ENCODE results near the gene STX12. TPM values are rescaled to one million over a fixed set of nuclear protein-coding genes. Genes with fewer than 3 reads are reported as not detected.

Gene STX12
- 69.4 and 81.2 TPM in 2 replicates for total RNA-seq

DNA sequence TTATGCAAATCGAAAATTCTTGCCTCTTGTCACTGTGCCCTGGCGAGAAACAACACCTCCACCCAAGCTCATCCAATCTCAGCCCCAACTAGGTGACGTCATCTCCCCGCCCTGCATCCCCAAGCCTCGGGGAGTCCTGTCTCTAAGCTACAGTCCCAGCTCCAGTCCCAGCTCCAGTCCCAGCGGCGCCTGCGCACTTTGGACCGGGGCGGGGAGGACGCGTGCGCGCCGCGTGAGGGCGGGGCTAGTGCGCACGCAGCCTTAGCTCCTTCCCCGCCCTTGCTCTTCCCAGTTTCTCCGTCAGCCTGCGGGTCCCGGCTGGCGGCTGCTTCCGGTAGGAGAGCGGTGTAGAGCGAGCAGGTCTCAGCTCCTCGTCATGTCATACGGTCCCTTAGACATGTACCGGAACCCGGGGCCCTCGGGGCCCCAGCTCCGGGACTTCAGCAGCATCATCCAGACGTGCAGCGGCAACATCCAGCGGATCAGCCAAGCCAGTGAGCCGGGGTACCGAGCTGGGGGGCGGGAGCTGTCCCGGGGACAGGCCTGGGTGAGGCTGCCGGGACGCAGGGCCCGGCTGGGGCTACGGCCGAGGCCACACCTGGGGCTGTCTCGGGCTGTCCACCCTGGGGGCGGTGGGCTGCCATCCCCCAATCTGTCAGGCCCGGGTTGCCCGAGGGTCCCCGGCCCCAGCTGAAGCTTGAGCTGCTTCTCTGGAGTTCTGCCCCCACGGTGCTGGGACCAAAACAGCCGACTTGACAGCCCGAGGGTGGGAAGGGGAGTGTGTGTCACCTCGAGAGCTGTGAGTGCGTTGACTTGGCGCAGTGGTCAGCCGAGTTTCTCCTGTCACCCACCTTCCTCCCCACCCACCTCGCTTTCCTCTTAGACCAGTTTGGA lies at the start of gene STX12:
STX12 (plus strand) TSS at position 288 of the 894 bp plus-strand sequence; CDS start at position 377, 89 bp downstream.

DNA sequence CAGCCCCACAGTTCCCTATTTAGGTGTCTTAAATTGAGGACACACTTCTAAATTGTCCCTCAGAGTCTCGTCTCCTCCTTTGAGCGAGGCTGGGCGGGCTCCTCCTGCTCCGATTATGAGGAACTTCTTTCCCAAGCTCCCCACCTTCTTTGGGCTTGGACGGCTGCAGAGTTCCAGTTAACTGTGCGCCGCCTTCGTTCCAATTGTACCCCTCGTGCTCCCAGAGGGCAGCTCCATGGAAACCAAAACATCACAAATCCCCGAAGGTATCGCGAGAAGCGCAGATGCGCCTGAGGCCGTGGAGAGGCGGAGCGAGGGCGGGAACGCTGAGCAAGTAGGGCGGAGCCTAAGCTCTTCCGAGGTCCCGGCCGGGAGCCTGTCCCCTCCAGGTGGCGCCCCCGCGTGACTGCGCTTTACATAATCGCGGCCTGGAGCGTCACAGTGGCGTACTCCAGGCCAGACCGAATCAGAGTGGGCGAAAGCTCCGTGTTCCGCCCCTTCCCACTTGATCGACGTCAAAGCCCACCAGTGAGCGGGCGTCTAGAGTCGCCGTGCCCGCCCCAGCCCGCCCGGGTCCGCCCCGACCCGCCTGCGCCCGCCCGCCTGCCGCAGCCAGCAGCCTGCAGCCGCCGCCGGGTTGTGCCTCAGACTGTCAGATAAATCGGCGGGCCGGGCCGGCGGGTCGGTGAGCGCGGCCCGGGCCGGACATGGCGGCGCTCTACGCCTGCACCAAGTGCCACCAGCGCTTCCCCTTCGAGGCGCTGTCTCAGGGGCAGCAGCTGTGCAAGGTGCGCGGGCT lies 47.4 kb upstream of the STX12 start, which contains the start of gene FAM76A:
FAM76A (plus strand) TSS at position 588 of the 799 bp plus-strand sequence; CDS start at position 708, 120 bp downstream.

DNA sequence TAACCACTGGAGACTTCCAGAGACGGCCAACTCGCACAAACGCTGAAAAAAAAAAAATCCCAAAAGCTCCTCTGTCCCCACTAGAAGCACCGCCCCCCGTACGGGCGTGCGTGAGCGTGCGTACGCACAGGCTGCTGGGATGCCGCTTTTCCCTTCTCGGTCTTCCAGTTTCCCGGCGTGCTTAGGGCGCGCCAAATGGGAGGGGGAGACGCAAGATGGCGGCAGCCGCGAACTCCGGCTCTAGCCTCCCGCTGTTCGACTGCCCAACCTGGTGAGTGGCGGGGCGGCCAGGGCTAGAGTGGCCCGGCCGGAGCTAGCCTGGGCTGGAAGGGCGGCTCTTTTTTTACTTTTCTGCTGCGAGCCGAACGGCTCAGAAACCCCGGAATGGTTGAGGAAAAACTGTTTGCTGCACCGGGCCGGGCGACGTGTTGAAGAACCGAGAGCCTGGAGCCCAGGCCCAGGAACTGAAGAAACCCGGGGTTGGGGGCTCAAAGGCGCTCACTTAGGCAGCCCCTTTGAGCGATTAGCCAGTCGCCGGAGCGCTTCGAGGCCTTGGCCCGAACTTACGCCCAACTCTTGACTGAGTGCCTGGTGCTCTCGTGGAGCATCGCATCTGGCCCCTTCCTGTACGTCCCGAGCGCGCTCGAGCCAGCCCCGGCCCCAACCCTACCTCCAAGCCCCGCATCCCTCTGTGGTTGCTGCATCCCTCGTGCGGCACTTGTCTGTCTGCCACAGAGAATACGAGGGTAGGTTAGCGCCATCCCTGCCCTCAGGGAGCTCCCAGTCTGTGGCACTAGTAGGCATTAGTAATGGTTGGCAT lies 57.8 kb downstream of the STX12 start, which contains the start of gene PPP1R8:
PPP1R8 (plus strand) TSS at position 162 of the 820 bp plus-strand sequence; CDS start at position 216, 54 bp downstream.

DNA sequence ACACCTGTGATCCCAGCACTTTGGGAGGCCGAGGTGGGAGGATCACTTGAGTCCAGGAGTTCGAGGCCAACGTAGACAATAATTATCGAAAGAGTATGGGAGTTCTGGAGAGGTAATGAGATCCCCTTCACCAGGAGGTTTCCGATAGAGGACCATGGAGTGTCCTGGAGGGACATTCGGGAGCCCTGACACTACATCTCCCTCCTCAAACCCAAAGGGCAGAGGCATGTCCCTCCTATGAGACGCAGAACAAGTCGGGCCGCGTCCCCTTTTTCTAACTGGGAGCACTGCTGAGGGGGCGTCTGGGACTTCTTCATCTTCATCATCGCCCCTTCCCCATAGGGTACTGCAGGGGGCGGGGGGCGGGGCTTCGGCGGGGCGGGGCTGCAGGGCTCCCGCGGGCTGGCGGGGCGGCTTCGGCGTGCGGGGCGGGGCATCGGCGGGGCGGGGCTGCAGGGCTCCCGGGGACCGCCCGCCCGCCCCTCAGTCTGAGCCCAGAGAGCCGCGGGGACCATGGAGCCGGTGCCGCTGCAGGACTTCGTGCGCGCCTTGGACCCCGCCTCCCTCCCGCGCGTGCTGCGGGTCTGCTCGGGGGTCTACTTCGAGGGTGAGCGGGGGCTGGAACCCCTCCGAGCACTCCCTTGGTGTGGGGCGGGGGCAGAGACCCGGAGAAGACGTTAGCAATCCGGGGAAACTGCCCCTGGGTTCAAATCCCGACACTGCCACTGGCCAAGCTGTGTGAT lies 99.2 kb downstream of the STX12 start, which contains the start of gene THEMIS2:
THEMIS2 (plus strand) TSS at position 486 of the 743 bp plus-strand sequence; CDS start at position 514, 28 bp downstream.

Small RNA genes within 50 kb of the gene (small RNA-seq; reads per million reads assigned to genes)
- gene AL020997.2, result not detected
- gene RNU6-1245P, result not detected
- 3,068 reads per million, percentile 100 among the genes with 10 or more reads in this experiment for gene SCARNA1

Other genes starting within 250 kb of the STX12 start
- gene AHDC1, start 169.1 kb upstream of the STX12 start, total RNA-seq, result 23.4 and 29.1 TPM in 2 replicates
- 0.49 and 0.61 TPM in 2 replicates for gene FGR, start 138.0 kb upstream of the STX12 start, total RNA-seq
- 264 and 276 TPM in 2 replicates for gene IFI6, start 101.0 kb upstream of the STX12 start, total RNA-seq
- 25.6 and 28.7 TPM in 2 replicates for gene FAM76A, start 47.3 kb upstream of the STX12 start, total RNA-seq
- 35.4 and 36.1 TPM in 2 replicates for gene PPP1R8, start 57.6 kb downstream of the STX12 start, total RNA-seq
- gene THEMIS2, start 99.3 kb downstream of the STX12 start, total RNA-seq, result 9.2 and 9.7 TPM in 2 replicates
- 12.7 and 17.1 TPM in 2 replicates for gene RPA2, start 141.4 kb downstream of the STX12 start, total RNA-seq
- not detected in 2 replicates for gene SMPDL3B, start 161.8 kb downstream of the STX12 start, total RNA-seq
- 7.0 and 7.9 TPM in 2 replicates for gene XKR8, start 186.8 kb downstream of the STX12 start, total RNA-seq

All from hair follicle dermal papilla cell (primary cell).